IMR-90 (cell line): Measurements from ENCODE around the gene RABGGTA. TPM values are rescaled to one million over a fixed set of nuclear protein-coding genes. Genes with fewer than 3 reads are reported as not detected.

Experiments
- ATAC-seq: fragments of 200-7000 bp; cut with Tn5 transposase; 2 replicates; pipeline ENCODE4 v1.9.1; 2020; ENCODE audit warnings: low read depth, mild to moderate bottlenecking, moderate library complexity
- BruUV-seq: library from RNA; stranded (reverse); fragments of 400-500 nt; replicated peaks from 2 replicates; lab custom pipeline; 2021; lab: Mats Ljungman, UMichigan
- CTCF ChIA-PET: fragments of 300-600 bp; formaldehyde crosslinking; extraction: SDS; loops from one replicate; lab custom pipeline; 2021; ENCODE audit warnings: antibody characterized with exemption; lab: Yijun Ruan, JAX
- POLR2A ChIA-PET: fragments of 300-600 bp; sonication (Branson Sonifier 250); formaldehyde crosslinking; loops from one replicate; lab custom pipeline; 2022; ENCODE audit warnings: antibody characterized with exemption; ENCODE audit not compliant: unreplicated experiment; lab: Charles Lee
- DNase-seq: peaks from one replicate; pipeline ENCODE4 v3.0.0; 2013
- H2AFZ ChIP-seq: replicated peaks from 2 replicates; pipeline ENCODE3; 2013; ENCODE audit warnings: low read length, mild to moderate bottlenecking; ENCODE audit not compliant: poor library complexity
- H2AK5ac ChIP-seq: 2 replicates; pipeline ENCODE4 v1.6.1; 2013; ENCODE audit warnings: low read depth, low read length, inconsistent platforms
- H2AK9ac ChIP-seq: replicated peaks from 2 replicates; pipeline ENCODE3; 2013; ENCODE audit warnings: mild to moderate bottlenecking, low read depth, low read length, moderate library complexity; ENCODE audit not compliant: poor library complexity
- H2BK120ac ChIP-seq: 2 replicates; pipeline ENCODE4 v1.6.1; 2013; ENCODE audit warnings: low read depth, low read length, inconsistent platforms
- H2BK15ac ChIP-seq: 3 replicates; pipeline ENCODE4 v1.6.1; 2013; ENCODE audit warnings: low read depth, low read length, inconsistent platforms
- H2BK20ac ChIP-seq: 2 replicates; pipeline ENCODE4 v1.6.1; 2013; ENCODE audit warnings: low read depth, mild to moderate bottlenecking, inconsistent platforms, low read length, moderate library complexity
- H2BK5ac ChIP-seq: 2 replicates; pipeline ENCODE4 v1.6.1; 2013; ENCODE audit warnings: mild to moderate bottlenecking, low read depth, low read length, inconsistent platforms; ENCODE audit not compliant: poor library complexity, severe bottlenecking
- H3K14ac ChIP-seq: replicated peaks from 2 replicates; pipeline ENCODE4 v1.6.1; 2013; ENCODE audit warnings: low read depth, low read length, inconsistent platforms
- H3K18ac ChIP-seq: 2 replicates; pipeline ENCODE4 v1.6.1; 2013; ENCODE audit warnings: low read depth, low read length, control low read depth
- H3K23ac ChIP-seq: 2 replicates; pipeline ENCODE4 v1.6.1; 2013; ENCODE audit warnings: low read depth, low read length, inconsistent platforms
- H3K27ac ChIP-seq: 2 replicates; pipeline ENCODE4 v1.5.1; 2013; ENCODE audit warnings: mild to moderate bottlenecking, control low read depth, low read length; ENCODE audit not compliant: insufficient read depth
- H3K27me3 ChIP-seq: 2 replicates; pipeline ENCODE4 v1.6.1; 2013; ENCODE audit warnings: low read length; ENCODE audit not compliant: control insufficient read depth, insufficient read depth
- H3K36me3 ChIP-seq: 2 replicates; pipeline ENCODE4 v1.6.1; 2013; ENCODE audit warnings: low read length, mixed read lengths; ENCODE audit not compliant: control insufficient read depth, insufficient read depth
- H3K4ac ChIP-seq: 2 replicates; pipeline ENCODE4 v1.6.1; 2013; ENCODE audit warnings: low read depth, low read length, inconsistent platforms
- H3K4me1 ChIP-seq: 2 replicates; pipeline ENCODE4 v1.6.1; 2013; ENCODE audit warnings: low read length, mixed read lengths; ENCODE audit not compliant: control insufficient read depth, insufficient read depth
- H3K4me2 ChIP-seq: 2 replicates; pipeline ENCODE4 v1.6.1; 2013; ENCODE audit warnings: low read depth, mild to moderate bottlenecking, control low read depth, low read length, moderate library complexity
- H3K4me3 ChIP-seq: 2 replicates; pipeline ENCODE4 v1.5.1; 2013; ENCODE audit warnings: low read depth, mild to moderate bottlenecking, control low read depth, low read length, moderate library complexity; ENCODE audit not compliant: insufficient read depth
- H3K56ac ChIP-seq: 2 replicates; pipeline ENCODE4 v1.6.1; 2013; ENCODE audit warnings: low read length, inconsistent platforms; ENCODE audit not compliant: insufficient read depth; ENCODE audit errors: extremely low read depth
- H3K79me1 ChIP-seq, 2 experiments: 2 replicates each; pipeline ENCODE4 v1.6.1; 2013; ENCODE audit warnings: low read length in 2 of 2, inconsistent platforms in 1 of 2, low read depth in 1 of 2
- H3K9ac ChIP-seq: 2 replicates; pipeline ENCODE4 v1.6.1; 2013; ENCODE audit warnings: low read depth, low read length, control low read depth
- H3K9me1 ChIP-seq: 2 replicates; pipeline ENCODE4 v1.6.1; 2013; ENCODE audit warnings: low read length, inconsistent platforms; ENCODE audit not compliant: insufficient read depth
- H3K9me3 ChIP-seq: 2 replicates; pipeline ENCODE4 v1.6.1; 2013; ENCODE audit warnings: low read length; ENCODE audit not compliant: control insufficient read depth, insufficient read depth
- H4K20me1 ChIP-seq: 2 replicates; pipeline ENCODE4 v1.6.1; 2013; ENCODE audit warnings: low read length, inconsistent platforms; ENCODE audit not compliant: insufficient read depth
- H4K5ac ChIP-seq: 2 replicates; pipeline ENCODE4 v1.6.1; 2013; ENCODE audit warnings: mild to moderate bottlenecking, low read depth, low read length, control low read depth
- H4K8ac ChIP-seq, 2 experiments: 2 replicates each; pipeline ENCODE4 v1.6.1; 2013; ENCODE audit warnings: low read depth in 2 of 2, low read length in 2 of 2, control low read depth in 1 of 2, inconsistent platforms in 1 of 2
- H4K91ac ChIP-seq: 2 replicates; pipeline ENCODE4 v1.6.1; 2013; ENCODE audit warnings: low read depth, low read length, inconsistent platforms; ENCODE audit not compliant: insufficient read depth
- BHLHE40 ChIP-seq: fragments of 150-350 bp; IDR thresholded peaks from 2 replicates; pipeline ENCODE4 v1.6.1; 2016; ENCODE audit warnings: mild to moderate bottlenecking, low read depth, low read length
- CEBPB ChIP-seq: IDR thresholded peaks from 2 replicates; pipeline ENCODE4 v1.6.1; 2012; ENCODE audit warnings: low read depth, low read length, improper control_type of control experiment
- CHD1 ChIP-seq: IDR thresholded peaks from 2 replicates; pipeline ENCODE4 v1.6.1; 2012; ENCODE audit warnings: low read depth, low read length, improper control_type of control experiment
- FOS ChIP-seq: fragments of 150-350 bp; IDR thresholded peaks from 2 replicates; pipeline ENCODE4 v1.6.1; 2016; ENCODE audit warnings: low read depth, low read length
- MAFK ChIP-seq: IDR thresholded peaks from 2 replicates; pipeline ENCODE4 v1.6.1; 2012; ENCODE audit warnings: low read depth, low read length, improper control_type of control experiment
- MAZ ChIP-seq: IDR thresholded peaks from 2 replicates; pipeline ENCODE4 v1.6.1; 2012; ENCODE audit warnings: low read depth, mild to moderate bottlenecking, low read length, improper control_type of control experiment, moderate library complexity, borderline replicate concordance
- MXI1 ChIP-seq: IDR thresholded peaks from 2 replicates; pipeline ENCODE4 v1.6.1; 2012; ENCODE audit warnings: low read depth, mild to moderate bottlenecking, low read length, moderate library complexity, borderline replicate concordance
- NFE2L2 ChIP-seq: fragments of 150-350 bp; IDR thresholded peaks from 2 replicates; pipeline ENCODE4 v1.6.1; 2016; ENCODE audit warnings: low read depth, mild to moderate bottlenecking, low read length
- POLR2A ChIP-seq: IDR thresholded peaks from 2 replicates; pipeline ENCODE4 v1.6.1; 2012; ENCODE audit warnings: mild to moderate bottlenecking, low read depth, low read length
- RAD21 ChIP-seq: IDR thresholded peaks from 2 replicates; pipeline ENCODE4 v1.6.1; 2012; ENCODE audit warnings: low read length, improper control_type of control experiment
- RCOR1 ChIP-seq: IDR thresholded peaks from 2 replicates; pipeline ENCODE4 v1.6.1; 2012; ENCODE audit warnings: mild to moderate bottlenecking, low read length, improper control_type of control experiment; ENCODE audit not compliant: insufficient replicate concordance
- RFX5 ChIP-seq: IDR thresholded peaks from 2 replicates; pipeline ENCODE4 v1.8.0; 2012; ENCODE audit warnings: low read depth, mild to moderate bottlenecking, low read length, moderate library complexity
- SMC3 ChIP-seq: fragments of 150-350 bp; IDR thresholded peaks from 2 replicates; pipeline ENCODE4 v1.6.1; 2016; ENCODE audit warnings: low read depth, mild to moderate bottlenecking, antibody characterized with exemption, low read length, moderate library complexity
- WGBS, 2 experiments: methylation state at CpG; one replicate each; pipeline versions ENCODE4 v1.1.5 to v1.1.7; 2013; ENCODE audit warnings: missing lambda C conversion rate in 2 of 2; ENCODE audit not compliant: insufficient read length in 1 of 2; ENCODE audit errors: extremely low coverage in 2 of 2; 5-methylcytosine and 5-hydroxymethylcytosine counted together
- dilution Hi-C: fragments of 300-500 bp; cut with HindIII; formaldehyde crosslinking; loops from one replicate; pipeline ENCODE4 v1.14.3; 2018; ENCODE audit warnings: low sequenced_read_pairs; ENCODE audit not compliant: unreplicated experiment
- in situ Hi-C: fragments of 300-500 bp; cut with MboI; formaldehyde crosslinking; loops from 3 replicates; pipeline ENCODE4 v1.14.3; 2019; ENCODE audit warnings: low sequenced_read_pairs, inconsistent platforms, mixed read lengths
- intact Hi-C: fragments of 100-400 bp; cut with micrococcal nuclease; formaldehyde crosslinking; loops from 2 replicates; pipeline ENCODE4 v1.10.0; 2022
- polyA plus RNA-seq, 3 experiments: library from polyadenylated mRNA; depleted of rRNA; stranded (reverse); fragments of >200 nt; gene quantifications; 2 replicates each; pipeline ENCODE4 v1.2.3, GENCODE V29; 2012; ENCODE audit warnings: low replicate concordance in 1 of 3
- total RNA-seq: library from RNA; depleted of rRNA; stranded (reverse); fragments of >200 nt; gene quantifications from 2 replicates; pipeline ENCODE4 v1.2.3, GENCODE V29; 2012
- TF ChIP-seq, protein P1 (sequence below): conservative IDR thresholded peaks from 2 replicates; pipeline ENCODE4 v1.5.1; 2012; ENCODE audit warnings: mild to moderate bottlenecking, low read depth, low read length, improper control_type of control experiment
- TF ChIP-seq, protein P2 (sequence below): fragments of 150-350 bp; IDR thresholded peaks from 2 replicates; pipeline ENCODE4 v1.6.1; 2017; ENCODE audit warnings: mild to moderate bottlenecking, antibody characterized with exemption, low read length, low read depth
- TF ChIP-seq, protein P3 (sequence below): fragments of 150-350 bp; IDR thresholded peaks from 2 replicates; pipeline ENCODE4 v1.6.1; 2016; ENCODE audit warnings: low read depth, mild to moderate bottlenecking, low read length, moderate library complexity, borderline replicate concordance

The RABGGTA gene
- total and polyA plus RNA-seq, 2 of the 4 experiments (the other 2 are of a cell fraction): 25.6 to 55.6 TPM

DNA sequence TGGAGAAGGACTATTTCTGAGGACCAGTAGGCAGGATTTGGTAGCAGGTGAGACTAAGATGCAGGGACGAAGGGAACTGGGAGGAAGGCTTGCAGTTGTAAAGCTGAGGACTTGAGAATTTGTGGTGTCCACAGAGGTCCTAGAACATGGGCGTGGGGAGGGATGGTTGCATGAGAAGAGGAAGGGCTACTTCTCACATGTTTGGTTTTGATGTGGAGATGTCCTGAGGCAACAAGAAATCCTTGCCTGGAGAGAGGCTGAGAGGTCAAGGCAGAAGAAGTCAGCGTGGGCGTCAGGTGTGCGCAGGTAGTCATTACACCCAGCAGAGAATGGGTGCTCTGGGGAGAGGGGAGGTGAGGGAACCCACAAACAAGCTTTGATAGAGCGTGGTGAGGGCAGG, 5.7 kb upstream of the RABGGTA start:
- Histone ChIP-seq H3K56ac (no peak overlapping the region), H3K4me3 (no peak overlapping the region), H3K14ac (no peak overlapping the region), H3K9ac (no peak overlapping the region), H2BK5ac (no peak overlapping the region), H4K8ac (no peak overlapping the region), H3K9me3 (no peaks in the 10 kb centered on the region), H2AK5ac (no peak overlapping the region), H3K4ac (no peak overlapping the region), H2BK15ac (no peak overlapping the region), H3K27ac (no peak overlapping the region), H3K4me1 (no peaks in the 10 kb centered on the region; the same call in 1 of the 2 replicates), H3K18ac (no peak overlapping the region), H2AK9ac (no peak overlapping the region), H3K23ac (no peak overlapping the region), H3K4me2 (no peak overlapping the region), H2BK20ac (no peak overlapping the region), H3K9me1 (no peaks in the 10 kb centered on the region; the same call in 1 of the 2 replicates), H3K79me1 (peaks cover 8 to 19% of the 10 kb centered on the region in 2 experiments), H4K5ac (no peak overlapping the region), H4K20me1 (no peaks in the 10 kb centered on the region), H4K91ac (no peak overlapping the region), H2AFZ (no peak overlapping the region), H3K27me3 (no peaks in the 10 kb centered on the region), H2BK120ac (no peak overlapping the region), H3K36me3 (no peaks in the 10 kb centered on the region)
- BruUV-seq: no TSS peak
- ChIA-PET POLR2A (no interaction called here), CTCF (no interaction called here)
- intact Hi-C loops: no loop called here
- dilution Hi-C loops: no loop called here
- TF ChIP-seq, protein P1, sequence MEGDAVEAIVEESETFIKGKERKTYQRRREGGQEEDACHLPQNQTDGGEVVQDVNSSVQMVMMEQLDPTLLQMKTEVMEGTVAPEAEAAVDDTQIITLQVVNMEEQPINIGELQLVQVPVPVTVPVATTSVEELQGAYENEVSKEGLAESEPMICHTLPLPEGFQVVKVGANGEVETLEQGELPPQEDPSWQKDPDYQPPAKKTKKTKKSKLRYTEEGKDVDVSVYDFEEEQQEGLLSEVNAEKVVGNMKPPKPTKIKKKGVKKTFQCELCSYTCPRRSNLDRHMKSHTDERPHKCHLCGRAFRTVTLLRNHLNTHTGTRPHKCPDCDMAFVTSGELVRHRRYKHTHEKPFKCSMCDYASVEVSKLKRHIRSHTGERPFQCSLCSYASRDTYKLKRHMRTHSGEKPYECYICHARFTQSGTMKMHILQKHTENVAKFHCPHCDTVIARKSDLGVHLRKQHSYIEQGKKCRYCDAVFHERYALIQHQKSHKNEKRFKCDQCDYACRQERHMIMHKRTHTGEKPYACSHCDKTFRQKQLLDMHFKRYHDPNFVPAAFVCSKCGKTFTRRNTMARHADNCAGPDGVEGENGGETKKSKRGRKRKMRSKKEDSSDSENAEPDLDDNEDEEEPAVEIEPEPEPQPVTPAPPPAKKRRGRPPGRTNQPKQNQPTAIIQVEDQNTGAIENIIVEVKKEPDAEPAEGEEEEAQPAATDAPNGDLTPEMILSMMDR: no peak
- TF ChIP-seq MAFK (no peak), RCOR1 (no peak), NFE2L2 (no peak), CEBPB (no peak), MXI1 (no peak), FOS (no peak), RFX5 (no peak), MAZ (no peak), RAD21 (no peak), BHLHE40 (no peak), POLR2A (no peak), SMC3 (no peak), CHD1 (no peak)
- TF ChIP-seq, protein P2, sequence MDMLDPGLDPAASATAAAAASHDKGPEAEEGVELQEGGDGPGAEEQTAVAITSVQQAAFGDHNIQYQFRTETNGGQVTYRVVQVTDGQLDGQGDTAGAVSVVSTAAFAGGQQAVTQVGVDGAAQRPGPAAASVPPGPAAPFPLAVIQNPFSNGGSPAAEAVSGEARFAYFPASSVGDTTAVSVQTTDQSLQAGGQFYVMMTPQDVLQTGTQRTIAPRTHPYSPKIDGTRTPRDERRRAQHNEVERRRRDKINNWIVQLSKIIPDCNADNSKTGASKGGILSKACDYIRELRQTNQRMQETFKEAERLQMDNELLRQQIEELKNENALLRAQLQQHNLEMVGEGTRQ: no peak
- TF ChIP-seq, protein P3, sequence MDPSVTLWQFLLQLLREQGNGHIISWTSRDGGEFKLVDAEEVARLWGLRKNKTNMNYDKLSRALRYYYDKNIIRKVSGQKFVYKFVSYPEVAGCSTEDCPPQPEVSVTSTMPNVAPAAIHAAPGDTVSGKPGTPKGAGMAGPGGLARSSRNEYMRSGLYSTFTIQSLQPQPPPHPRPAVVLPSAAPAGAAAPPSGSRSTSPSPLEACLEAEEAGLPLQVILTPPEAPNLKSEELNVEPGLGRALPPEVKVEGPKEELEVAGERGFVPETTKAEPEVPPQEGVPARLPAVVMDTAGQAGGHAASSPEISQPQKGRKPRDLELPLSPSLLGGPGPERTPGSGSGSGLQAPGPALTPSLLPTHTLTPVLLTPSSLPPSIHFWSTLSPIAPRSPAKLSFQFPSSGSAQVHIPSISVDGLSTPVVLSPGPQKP: no peak
- in situ Hi-C loops: no loop called here
- ATAC-seq (no peak), DNase-seq (no peak)
- 85% methylated on average over 6 of the region's 6 CpGs; no CpG with 5 or more reads in 1 of the 2 experiments for WGBS, 2 experiments
